Measurements from ENCODE around the gene RPRD1B. TPM values are rescaled to one million over a fixed set of nuclear protein-coding genes. Genes with fewer than 3 reads are reported as not detected.

Gene RPRD1B
- total RNA-seq, 2 donors from 2014 or later: 22.1 to 29.6 TPM

- TF ChIP-seq CTCF (conservative IDR thresholded peaks at IDR 0.05): no peak
- no peak overlapping the region for H3K27ac ChIP-seq (ENCODE audit: low read depth, low read length)
- Mint-ChIP-seq H3K27me3 (ENCODE audit: insufficient read depth) (no peaks in the 10 kb centered on the region), H3K36me3 (ENCODE audit: low read depth) (no peaks in the 10 kb centered on the region), H3K9me3 (no peaks in the 10 kb centered on the region), H3K27ac (no peak overlapping the region), H3K4me3 (no peak overlapping the region), H3K4me1 (no peaks in the 10 kb centered on the region)
- H3K9ac ChIP-seq (ENCODE audit: extremely low read depth, low read length, poor library complexity, severe bottlenecking): no peak overlapping the region
- DNase-seq: peak; percentile 34
- H3K27me3 ChIP-seq (ENCODE audit: control insufficient read depth, insufficient read depth, low read length, poor library complexity, severe bottlenecking): no peaks in the 10 kb centered on the region
- H3K4me3 ChIP-seq (ENCODE audit: low read length): no peak overlapping the region
- WGBS, 2 experiments (ENCODE audit: insufficient coverage in 1 of 2, insufficient read length in 1 of 2): 92 to 99% methylated on average over 8 of the region's 8 CpGs
- no peaks in the 10 kb centered on the region for H3K36me3 ChIP-seq (ENCODE audit: control insufficient read depth, insufficient read depth, low read length)
- H3K9me3 ChIP-seq (ENCODE audit: control insufficient read depth, low read length): no peaks in the 10 kb centered on the region
- H3K4me1 ChIP-seq (ENCODE audit: control insufficient read depth, insufficient read depth, low read length): no peaks in the 10 kb centered on the region
Observed at GRCh38 chr20:38110525-38111178, 77.1 kb downstream of the RPRD1B start.

DNA sequence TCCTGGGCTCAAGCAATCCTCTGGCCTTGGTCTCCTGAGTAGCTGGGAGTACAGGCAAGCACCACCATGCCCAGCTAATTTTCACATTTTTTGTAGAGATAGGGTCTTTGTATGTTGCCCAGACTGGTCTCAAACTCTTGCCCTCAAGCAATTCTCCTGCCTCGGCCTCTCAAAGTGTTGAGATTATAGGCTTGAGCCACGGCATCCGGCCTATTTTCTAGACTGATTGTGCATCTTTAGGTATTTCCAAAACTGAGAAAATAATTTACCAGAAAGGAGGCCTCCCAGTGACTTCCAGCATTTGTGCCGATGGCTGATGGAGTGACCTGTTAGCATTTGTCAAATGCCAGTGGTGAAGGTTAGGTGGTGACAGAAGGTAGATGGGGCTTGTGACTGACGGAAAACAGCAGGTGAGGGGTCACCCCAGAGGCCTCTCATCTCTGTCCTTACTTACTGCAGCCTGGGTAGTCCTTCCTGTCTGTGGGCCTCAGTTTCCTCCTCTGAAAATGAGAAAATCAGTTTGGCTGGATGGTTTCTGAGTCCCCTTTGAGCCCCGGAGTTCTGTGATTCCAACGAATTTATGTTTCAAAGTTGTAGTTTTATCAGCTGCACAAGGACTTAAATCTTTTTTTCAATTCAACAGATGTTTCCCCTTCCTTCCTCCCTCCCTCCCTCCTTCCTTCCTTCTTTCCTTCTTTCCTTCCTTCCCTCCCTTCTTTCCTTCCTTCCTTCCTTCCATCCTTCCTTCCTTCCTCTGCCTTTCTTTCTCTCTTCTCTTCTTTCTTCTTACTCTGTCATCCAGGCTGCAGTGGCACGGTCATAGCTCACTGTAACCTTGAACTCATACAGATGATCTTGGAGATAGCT, 78.1 kb downstream of the RPRD1B start:
- Histone ChIP-seq H3K4me1 (ENCODE audit: control insufficient read depth, insufficient read depth, low read length) (no peaks in the 10 kb centered on the region), H3K36me3 (ENCODE audit: control insufficient read depth, insufficient read depth, low read length) (no peaks in the 10 kb centered on the region), H3K27ac (ENCODE audit: low read depth, low read length) (no peak overlapping the region), H3K4me3 (ENCODE audit: low read length) (no peak overlapping the region), H3K9me3 (ENCODE audit: control insufficient read depth, low read length) (no peaks in the 10 kb centered on the region), H3K27me3 (ENCODE audit: control insufficient read depth, insufficient read depth, low read length, poor library complexity, severe bottlenecking) (no peaks in the 10 kb centered on the region), H3K9ac (ENCODE audit: extremely low read depth, low read length, poor library complexity, severe bottlenecking) (no peak overlapping the region)
- H3K4me3 Mint-ChIP-seq: no peak overlapping the region
- no peak overlapping the region for H3K27ac Mint-ChIP-seq
- peak; percentile 10 for DNase-seq
- TF ChIP-seq CTCF (conservative IDR thresholded peaks at IDR 0.05): no peak
- 92 to 94% methylated on average over 7 to 8 of the region's 8 CpGs for WGBS, 2 experiments (ENCODE audit: insufficient coverage in 1 of 2, insufficient read length in 1 of 2)
- no peaks in the 10 kb centered on the region for H3K4me1 Mint-ChIP-seq
- H3K9me3 Mint-ChIP-seq: no peaks in the 10 kb centered on the region
- H3K27me3 Mint-ChIP-seq (ENCODE audit: insufficient read depth): no peaks in the 10 kb centered on the region
- no peaks in the 10 kb centered on the region for H3K36me3 Mint-ChIP-seq (ENCODE audit: low read depth)

DNA sequence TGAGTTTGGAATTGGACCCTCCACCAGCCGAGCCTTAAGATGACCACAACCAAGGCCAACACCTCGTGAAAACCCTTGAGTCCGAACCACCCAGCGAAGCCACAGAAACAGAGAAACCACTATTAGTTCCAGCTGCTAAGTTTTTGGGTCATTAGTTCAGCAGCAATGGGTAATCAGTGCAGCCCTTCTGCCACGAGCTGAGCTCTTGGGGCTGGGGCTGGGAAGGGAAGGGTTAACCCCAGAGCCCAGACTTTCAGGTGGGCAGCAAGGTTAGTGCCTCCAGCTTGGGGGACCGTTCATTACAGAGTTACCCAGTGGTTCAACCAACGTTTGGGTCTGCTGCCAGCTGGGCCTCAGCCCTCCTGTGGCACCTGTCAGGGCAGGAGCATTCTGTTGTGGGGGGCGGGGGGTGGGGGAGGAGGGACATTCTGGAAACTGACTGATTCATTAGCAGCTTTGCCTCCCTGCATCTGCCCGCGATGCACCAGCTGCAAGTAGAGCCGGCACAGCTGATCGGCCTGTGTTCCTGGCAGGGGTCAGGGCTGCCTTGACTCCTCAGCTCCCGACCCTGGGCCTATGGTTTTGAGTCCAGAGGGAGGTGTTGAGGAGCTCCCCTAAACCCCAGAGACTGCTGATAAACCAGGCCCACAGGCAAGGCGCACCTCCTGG, 78.8 kb downstream of the RPRD1B start:
- WGBS, 2 experiments (ENCODE audit: insufficient coverage in 1 of 2, insufficient read length in 1 of 2): 83 to 85% methylated on average over 8 to 14 of the region's 14 CpGs
- no peaks in the 10 kb centered on the region for H3K9me3 Mint-ChIP-seq
- H3K27me3 ChIP-seq (ENCODE audit: control insufficient read depth, insufficient read depth, low read length, poor library complexity, severe bottlenecking): no peaks in the 10 kb centered on the region
- no peak overlapping the region for H3K27ac Mint-ChIP-seq
- no peak overlapping the region for H3K9ac ChIP-seq (ENCODE audit: extremely low read depth, low read length, poor library complexity, severe bottlenecking)
- H3K36me3 Mint-ChIP-seq (ENCODE audit: low read depth): no peaks in the 10 kb centered on the region
- no peaks in the 10 kb centered on the region for H3K4me1 Mint-ChIP-seq
- no peaks in the 10 kb centered on the region for H3K9me3 ChIP-seq (ENCODE audit: control insufficient read depth, low read length)
- no peak overlapping the region for H3K4me3 Mint-ChIP-seq
- no peak overlapping the region for H3K4me3 ChIP-seq (ENCODE audit: low read length)
- no peaks in the 10 kb centered on the region for H3K4me1 ChIP-seq (ENCODE audit: control insufficient read depth, insufficient read depth, low read length)
- H3K27ac ChIP-seq (ENCODE audit: low read depth, low read length): no peak overlapping the region
- H3K36me3 ChIP-seq (ENCODE audit: control insufficient read depth, insufficient read depth, low read length): no peaks in the 10 kb centered on the region
- TF ChIP-seq CTCF (conservative IDR thresholded peaks at IDR 0.05): no peak
- peak; percentile 29 for DNase-seq
- no peaks in the 10 kb centered on the region for H3K27me3 Mint-ChIP-seq (ENCODE audit: insufficient read depth)

All from endodermal cell (in vitro differentiated cells).